Loucy (cell line): ENCODE results near the gene BCKDHA.

Experiments used
- CTCF ChIP-seq: fragments of 200-600 bp; sonication (generic); conservative IDR thresholded peaks from 2 replicates; pipeline ENCODE4 v1.5.1; 2014; ENCODE audit warnings: mild to moderate bottlenecking, antibody characterized with exemption, low read length
- EZH2phosphoT487 ChIP-seq: fragments of 200-600 bp; IDR thresholded peaks from 2 replicates; pipeline ENCODE4 v1.6.1; 2018; ENCODE audit warnings: antibody characterized with exemption, mild to moderate bottlenecking, moderate library complexity, borderline replicate concordance

GRCh38 chr19:41442473-41443355 lies 45.1 kb downstream of the BCKDHA start, which contains the start of gene ERICH4:
- TF ChIP-seq CTCF (no peak), EZH2phosphoT487 (no peak)
